AG04450 (cell line): Measurements from ENCODE around the gene CLCN1. TPM values are rescaled to one million over a fixed set of nuclear protein-coding genes. Genes with fewer than 3 reads are reported as not detected.

Experiments
- CTCF ChIA-PET: fragments of 300-600, 350-600 bp; formaldehyde crosslinking; extraction: SDS; loops from one replicate; lab custom pipeline; 2022; ENCODE audit warnings: antibody characterized with exemption, inconsistent platforms; lab: Charles Lee
- POLR2A ChIA-PET: fragments of 350-600 bp; formaldehyde crosslinking; extraction: SDS; loops from one replicate; lab custom pipeline; 2021; ENCODE audit warnings: antibody characterized with exemption, inconsistent platforms; lab: Yijun Ruan, JAX
- DNase-seq: peaks from one replicate; pipeline ENCODE4 v3.0.0-alpha.2; 2011; ENCODE audit warnings: low read depth, low spot score
- H3K27ac ChIP-seq: one replicate; pipeline ENCODE4 v1.5.1; 2012; ENCODE audit warnings: low read depth, low read length, control low read depth
- H3K27me3 ChIP-seq: one replicate; pipeline ENCODE4 v1.6.0; 2012; ENCODE audit warnings: low read length; ENCODE audit not compliant: control insufficient read depth, insufficient read depth
- H3K4me3 ChIP-seq: 2 replicates; pipeline ENCODE4 v1.5.1; 2011; ENCODE audit warnings: mild to moderate bottlenecking, low read depth, low read length, control low read depth
- H3K9me3 ChIP-seq: 2 replicates; pipeline ENCODE4 v1.5.1; 2012; ENCODE audit warnings: low read length; ENCODE audit not compliant: control insufficient read depth, insufficient read depth
- CTCF ChIP-seq: IDR thresholded peaks from 2 replicates; pipeline ENCODE4 v1.5.1; 2011; ENCODE audit warnings: low read depth, low read length, control low read depth, inconsistent platforms
- polyA plus RNA-seq: library from polyadenylated mRNA; depleted of rRNA; stranded (reverse); fragments of >200 nt; gene quantifications from 2 replicates; pipeline ENCODE4 v1.2.3, GENCODE V29; 2011

CLCN1 gene
- polyA plus RNA-seq, 1 experiment, result not detected

GRCh38 chr7:143341842-143342241 is 25.9 kb downstream of the CLCN1 start:
- no peak for TF ChIP-seq CTCF
- H3K27me3 ChIP-seq, result peaks cover 23% of the 10 kb centered on the region
- DNase-seq, result no peak
- no peak overlapping the region for H3K4me3 ChIP-seq
- H3K9me3 ChIP-seq, result no peaks in the 10 kb centered on the region; the same call in 1 of the 2 replicates
- ChIA-PET CTCF (interaction anchor here (1.9 kb wide), 1 partner anchor 76 kb away, joined by 5 read pairs; no protein-coding TSS in a partner anchor), POLR2A (no interaction called here)
- no peak overlapping the region for H3K27ac ChIP-seq

- ChIA-PET POLR2A (no interaction called here), CTCF (interaction anchor here (0.6 to 1.9 kb wide), 4 partner anchors 37 to 128 kb away, joined by 3 to 6 read pairs (median 5); no protein-coding TSS in a partner anchor)
Measured at GRCh38 chr7:143343596-143343995, 27.7 kb downstream of the CLCN1 start.

GRCh38 chr7:143345428-143345900 is 29.6 kb downstream of the CLCN1 start:
- ChIA-PET POLR2A (interaction anchor here (0.6 kb wide), 1 partner anchor 39 kb away, joined by 3 read pairs; no protein-coding TSS in a partner anchor), CTCF (interaction anchor here (0.8 to 1.5 kb wide), 8 partner anchors 9 to 105 kb away, joined by 3 to 16 read pairs (median 4); no protein-coding TSS in a partner anchor)
- TF ChIP-seq CTCF, result peak; percentile 57
- H3K4me3 ChIP-seq, result no peak overlapping the region
- no peaks in the 10 kb centered on the region; the same call in 1 of the 2 replicates for H3K9me3 ChIP-seq
- peaks cover 39% of the 10 kb centered on the region for H3K27me3 ChIP-seq
- DNase-seq, result no peak
- H3K27ac ChIP-seq, result no peak overlapping the region

More at GRCh38 chr7:143343596-143343995, 27.7 kb downstream of the CLCN1 start:
- Histone ChIP-seq H3K9me3 (no peaks in the 10 kb centered on the region; the same call in 1 of the 2 replicates), H3K27me3 (peaks cover 35% of the 10 kb centered on the region), H3K27ac (no peak overlapping the region), H3K4me3 (no peak overlapping the region)
- DNase-seq, result no peak
- TF ChIP-seq CTCF, result no peak

- peaks cover 39% of the 10 kb centered on the region for H3K27me3 ChIP-seq
- POLR2A ChIA-PET, result interaction anchor here (0.6 kb wide), 1 partner anchor 38 kb away, joined by 3 read pairs; no protein-coding TSS in a partner anchor
- CTCF ChIA-PET, result interaction anchor here (1.0 to 1.5 kb wide), 4 partner anchors 11 to 56 kb away, joined by 3 to 16 read pairs (median 6); no protein-coding TSS in a partner anchor
Measured at GRCh38 chr7:143346018-143346417, 30.1 kb downstream of the CLCN1 start.

More at GRCh38 chr7:143346018-143346417, 30.1 kb downstream of the CLCN1 start:
- TF ChIP-seq CTCF, result no peak
- H3K27ac ChIP-seq, result no peak overlapping the region
- DNase-seq, result no peak
- no peaks in the 10 kb centered on the region; the same call in 1 of the 2 replicates for H3K9me3 ChIP-seq
- H3K4me3 ChIP-seq, result no peak overlapping the region
